Neural progenitor cell (in vitro differentiated cells): Measurements from ENCODE around the gene GBX2. TPM values are rescaled to one million over a fixed set of nuclear protein-coding genes. Genes with fewer than 3 reads are reported as not detected.

ENCODE experiments used
- DNase-seq: peaks from one replicate; pipeline ENCODE4 v3.0.0-alpha.2; 2016; ENCODE audit warnings: low spot score
- H2AFZ ChIP-seq: fragments of 200-600 bp; sonication (generic); replicated peaks from 2 replicates; pipeline ENCODE4 v1.6.1; 2016; ENCODE audit warnings: antibody characterized with exemption
- H3F3A ChIP-seq: fragments of 200-600 bp; sonication (generic); 2 replicates; pipeline ENCODE4 v1.6.1; 2016; ENCODE audit warnings: antibody characterized with exemption, low read depth
- H3K27ac ChIP-seq: fragments of 200-600 bp; sonication (generic); 2 replicates; pipeline ENCODE4 v1.5.1; 2016; ENCODE audit warnings: mild to moderate bottlenecking
- H3K27me3 ChIP-seq: fragments of 200-600 bp; sonication (generic); 2 replicates; pipeline ENCODE4 v1.6.1; 2016; ENCODE audit warnings: mild to moderate bottlenecking, moderate library complexity
- H3K36me3 ChIP-seq: fragments of 200-600 bp; sonication (generic); 2 replicates; pipeline ENCODE4 v1.5.1; 2016
- H3K4me1 ChIP-seq: fragments of 200-600 bp; sonication (generic); 2 replicates; pipeline ENCODE4 v1.6.1; 2016; ENCODE audit warnings: mixed run types
- H3K4me2 ChIP-seq: fragments of 200-600 bp; sonication (generic); 2 replicates; pipeline ENCODE4 v1.6.1; 2016
- H3K4me3 ChIP-seq: fragments of 200-600 bp; sonication (generic); 2 replicates; pipeline ENCODE4 v1.5.1; 2016
- H3K79me2 ChIP-seq: fragments of 200-600 bp; sonication (generic); 2 replicates; pipeline ENCODE4 v1.6.1; 2016; ENCODE audit warnings: low read depth
- H3K9ac ChIP-seq: fragments of 200-600 bp; sonication (generic); 2 replicates; pipeline ENCODE4 v1.6.1; 2016
- H3K9me3 ChIP-seq: fragments of 200-600 bp; sonication (generic); 2 replicates; pipeline ENCODE4 v1.5.1; 2016; ENCODE audit warnings: low read depth
- H4K20me1 ChIP-seq: fragments of 200-600 bp; sonication (generic); 2 replicates; pipeline ENCODE4 v1.6.1; 2016; ENCODE audit warnings: low read depth
- H3K27ac Mint-ChIP-seq: 3 replicates; pipeline ENCODE4 v1.8.0; 2021; ENCODE audit warnings: mixed read lengths
- H3K27me3 Mint-ChIP-seq: 2 replicates; pipeline ENCODE4 v1.8.0; 2022; ENCODE audit warnings: low read depth, mild to moderate bottlenecking, inconsistent platforms, moderate library complexity, mixed read lengths; ENCODE audit not compliant: insufficient read depth
- H3K36me3 Mint-ChIP-seq: 3 replicates; pipeline ENCODE4 v1.8.0; 2021; ENCODE audit warnings: mixed read lengths
- H3K4me1 Mint-ChIP-seq: 3 replicates; pipeline ENCODE4 v1.8.0; 2021; ENCODE audit warnings: mixed read lengths
- H3K4me3 Mint-ChIP-seq: 3 replicates; pipeline ENCODE4 v1.8.0; 2021; ENCODE audit warnings: mild to moderate bottlenecking, moderate library complexity, mixed read lengths
- H3K9me3 Mint-ChIP-seq: 3 replicates; pipeline ENCODE4 v1.8.0; 2020; ENCODE audit warnings: mixed read lengths
- EZH2 ChIP-seq: fragments of 200-600 bp; sonication (generic); IDR thresholded peaks from 2 replicates; pipeline ENCODE4 v1.6.1; 2017; ENCODE audit warnings: antibody characterized with exemption, mild to moderate bottlenecking, moderate library complexity
- EZH2phosphoT487 ChIP-seq: fragments of 200-600 bp; sonication (generic); IDR thresholded peaks from 2 replicates; pipeline ENCODE4 v1.6.1; 2017; ENCODE audit warnings: antibody characterized with exemption
- total RNA-seq: library from RNA; depleted of rRNA; stranded (reverse); fragments of >200 nt; gene quantifications from 2 replicates; pipeline ENCODE4 v1.2.3, GENCODE V29; 2015; ENCODE audit warnings: low replicate concordance
- TF ChIP-seq, protein P1 (sequence below): fragments of 200-600 bp; sonication (generic); IDR thresholded peaks from 2 replicates; pipeline ENCODE4 v1.5.1; 2017; ENCODE audit warnings: antibody characterized with exemption, mild to moderate bottlenecking

GBX2 gene
- total RNA-seq, 1 donor from 2014 or later, result not detected

DNA sequence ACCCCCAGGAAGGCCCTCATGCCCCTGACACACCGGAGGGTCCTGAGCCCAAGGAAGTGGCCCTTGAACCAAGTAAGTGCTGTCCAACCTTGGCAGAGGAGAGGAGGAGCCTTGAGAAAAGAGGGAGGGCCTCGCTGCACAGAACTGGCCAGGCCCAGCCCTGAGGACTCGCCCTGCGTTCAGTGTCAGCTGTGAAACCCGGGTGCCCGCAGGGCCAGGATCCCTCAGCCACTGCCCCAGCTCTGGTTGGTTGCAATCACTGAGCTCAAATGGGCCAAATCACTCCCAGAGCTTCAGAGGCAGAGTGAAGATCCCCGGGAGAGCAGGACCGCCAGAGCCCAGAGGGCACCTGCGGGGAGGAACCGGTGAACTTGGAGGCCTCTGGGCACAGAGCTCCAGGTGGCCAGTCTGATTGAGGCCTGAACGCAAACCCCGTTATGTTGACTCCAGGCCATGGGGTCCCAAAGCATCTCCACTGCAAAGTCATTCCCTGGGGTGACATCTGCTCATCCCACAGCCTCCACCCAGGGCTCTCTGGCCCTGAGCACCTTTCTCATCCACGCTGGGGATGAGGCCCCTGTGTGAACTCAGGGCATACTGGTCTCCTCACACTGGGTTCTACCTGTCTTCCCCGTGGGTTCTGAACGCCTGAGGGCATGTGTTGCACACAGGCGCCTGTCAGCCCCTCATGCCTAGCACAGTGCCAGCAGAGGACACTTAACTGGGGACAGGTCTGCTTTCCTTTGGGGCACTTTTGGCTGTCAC lies 11.9 kb downstream of the GBX2 start:
- Histone ChIP-seq H3K27ac (no peak overlapping the region), H3K36me3 (no peaks in the 10 kb centered on the region), H3K9me3 (no peaks in the 10 kb centered on the region), H3K27me3 (peaks cover 96% of the 10 kb centered on the region), H3F3A (peaks cover 17% of the 10 kb centered on the region), H4K20me1 (peaks cover 56% of the 10 kb centered on the region), H3K9ac (no peak overlapping the region), H2AFZ (no peak overlapping the region), H3K4me2 (no peak overlapping the region), H3K4me3 (no peak overlapping the region), H3K4me1 (peaks cover 16% of the 10 kb centered on the region), H3K79me2 (no peaks in the 10 kb centered on the region)
- Mint-ChIP-seq H3K4me1 (peaks cover 21% of the 10 kb centered on the region), H3K27me3 (peaks cover 48% of the 10 kb centered on the region), H3K36me3 (peaks cover 6% of the 10 kb centered on the region), H3K27ac (no peak overlapping the region), H3K4me3 (no peak overlapping the region), H3K9me3 (peaks cover 21% of the 10 kb centered on the region)
- no peak for DNase-seq
- TF ChIP-seq EZH2, result no peak
- TF ChIP-seq, protein P1, sequence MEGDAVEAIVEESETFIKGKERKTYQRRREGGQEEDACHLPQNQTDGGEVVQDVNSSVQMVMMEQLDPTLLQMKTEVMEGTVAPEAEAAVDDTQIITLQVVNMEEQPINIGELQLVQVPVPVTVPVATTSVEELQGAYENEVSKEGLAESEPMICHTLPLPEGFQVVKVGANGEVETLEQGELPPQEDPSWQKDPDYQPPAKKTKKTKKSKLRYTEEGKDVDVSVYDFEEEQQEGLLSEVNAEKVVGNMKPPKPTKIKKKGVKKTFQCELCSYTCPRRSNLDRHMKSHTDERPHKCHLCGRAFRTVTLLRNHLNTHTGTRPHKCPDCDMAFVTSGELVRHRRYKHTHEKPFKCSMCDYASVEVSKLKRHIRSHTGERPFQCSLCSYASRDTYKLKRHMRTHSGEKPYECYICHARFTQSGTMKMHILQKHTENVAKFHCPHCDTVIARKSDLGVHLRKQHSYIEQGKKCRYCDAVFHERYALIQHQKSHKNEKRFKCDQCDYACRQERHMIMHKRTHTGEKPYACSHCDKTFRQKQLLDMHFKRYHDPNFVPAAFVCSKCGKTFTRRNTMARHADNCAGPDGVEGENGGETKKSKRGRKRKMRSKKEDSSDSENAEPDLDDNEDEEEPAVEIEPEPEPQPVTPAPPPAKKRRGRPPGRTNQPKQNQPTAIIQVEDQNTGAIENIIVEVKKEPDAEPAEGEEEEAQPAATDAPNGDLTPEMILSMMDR, result no peak
- TF ChIP-seq EZH2phosphoT487, result no peak

DNA sequence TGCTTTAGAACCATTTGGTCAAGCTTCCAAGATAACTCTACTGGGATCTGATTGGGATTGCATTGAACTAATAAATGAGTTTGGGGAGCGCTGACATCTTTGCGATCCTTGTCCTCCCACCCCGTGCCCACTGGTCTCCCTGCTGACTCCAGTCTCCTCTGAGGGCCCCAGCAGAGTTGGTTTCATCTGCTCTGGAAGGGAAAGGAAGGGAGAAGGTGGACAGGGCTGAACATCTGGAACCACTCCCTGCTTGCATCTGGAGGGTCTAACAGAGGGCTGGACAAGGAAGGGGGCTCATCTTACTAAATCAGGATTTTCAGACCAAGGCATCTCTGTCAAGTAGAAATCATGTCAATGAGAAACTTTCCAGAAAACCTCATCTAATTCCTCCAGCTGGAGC lies 12.8 kb downstream of the GBX2 start:
- Histone ChIP-seq H3K79me2 (no peaks in the 10 kb centered on the region), H2AFZ (no peak overlapping the region)
- H3K27me3 Mint-ChIP-seq, result peaks cover 42% of the 10 kb centered on the region

DNA sequence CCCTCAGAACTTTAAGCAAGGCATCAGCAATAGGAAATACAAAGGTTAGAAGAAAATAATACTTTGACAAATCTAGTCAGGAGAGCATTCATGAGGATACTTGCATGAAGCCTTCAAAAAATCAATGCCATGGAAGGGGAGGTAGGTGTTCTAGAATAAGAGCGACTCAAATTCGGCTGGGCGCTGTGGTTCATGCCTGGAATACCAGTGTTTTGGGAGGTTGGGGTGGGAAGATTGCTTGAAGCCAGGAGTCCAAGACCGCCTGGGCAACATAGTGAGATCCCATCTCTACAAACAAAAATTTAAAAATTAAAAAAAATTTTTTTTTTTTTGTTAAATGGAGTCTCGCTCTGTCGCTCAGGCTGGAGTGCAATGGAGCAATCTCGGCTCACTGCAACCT lies 21.8 kb downstream of the GBX2 start:
- Mint-ChIP-seq H3K27ac (no peak overlapping the region), H3K9me3 (peaks cover 15% of the 10 kb centered on the region), H3K4me1 (peaks cover 15% of the 10 kb centered on the region), H3K36me3 (peaks cover 3% of the 10 kb centered on the region), H3K27me3 (peaks cover 3% of the 10 kb centered on the region), H3K4me3 (no peak overlapping the region)
- Histone ChIP-seq H3F3A (peaks cover 5% of the 10 kb centered on the region), H4K20me1 (no peaks in the 10 kb centered on the region), H2AFZ (no peak overlapping the region), H3K4me1 (peaks cover 7% of the 10 kb centered on the region), H3K27me3 (peaks cover 78% of the 10 kb centered on the region), H3K4me3 (no peak overlapping the region), H3K27ac (no peak overlapping the region), H3K9ac (no peak overlapping the region), H3K4me2 (no peak overlapping the region), H3K36me3 (no peaks in the 10 kb centered on the region), H3K9me3 (no peaks in the 10 kb centered on the region), H3K79me2 (no peaks in the 10 kb centered on the region)
- TF ChIP-seq EZH2 (no peak), EZH2phosphoT487 (no peak)
- TF ChIP-seq, protein P1, result no peak
- DNase-seq, result no peak

More for the DNA sequence above, 12.8 kb downstream of the GBX2 start:
- Mint-ChIP-seq H3K4me3 (no peak overlapping the region), H3K4me1 (peaks cover 14% of the 10 kb centered on the region), H3K36me3 (peaks cover 7% of the 10 kb centered on the region), H3K27ac (no peak overlapping the region), H3K9me3 (peaks cover 27% of the 10 kb centered on the region)
- no peak for DNase-seq
- Histone ChIP-seq H3K9ac (no peak overlapping the region), H4K20me1 (peaks cover 47% of the 10 kb centered on the region), H3K36me3 (no peaks in the 10 kb centered on the region), H3K9me3 (no peaks in the 10 kb centered on the region), H3K4me2 (no peak overlapping the region), H3K4me1 (peaks cover 12% of the 10 kb centered on the region), H3F3A (peaks cover 17% of the 10 kb centered on the region), H3K4me3 (no peak overlapping the region), H3K27ac (no peak overlapping the region), H3K27me3 (peaks cover 96% of the 10 kb centered on the region)
- TF ChIP-seq EZH2, result no peak
- TF ChIP-seq, protein P1, result no peak
- no peak for TF ChIP-seq EZH2phosphoT487
